HG03457 (cell line): Measurements from ENCODE around the gene DOCK10.

ENCODE experiments used
- ATAC-seq: cut with Tn5 transposase; IDR thresholded peaks from one replicate; pipeline ENCODE4 v1.9.1; 2021; ENCODE audit warnings: moderate number of reproducible peaks; ENCODE audit not compliant: unreplicated experiment

The DOCK10 gene

GRCh38 chr2:224982910-224983711 lies 59.2 kb downstream of the DOCK10 start:
- ATAC-seq, result peak; percentile 76

- ATAC-seq, result no peak
Observed at GRCh38 chr2:224982226-224982625, 60.0 kb downstream of the DOCK10 start.

GRCh38 chr2:224976629-224977525 lies 65.4 kb downstream of the DOCK10 start:
- peak; percentile 40 for ATAC-seq

- no peak for ATAC-seq
Observed at GRCh38 chr2:224975761-224976160, 66.5 kb downstream of the DOCK10 start.

- peak; percentile 33 for ATAC-seq
Observed at GRCh38 chr2:224973112-224974016, 68.9 kb downstream of the DOCK10 start.

- no peak for ATAC-seq
Observed at GRCh38 chr2:224971214-224971613, 71.1 kb downstream of the DOCK10 start.

- no peak for ATAC-seq
Observed at GRCh38 chr2:224970311-224970710, 72.0 kb downstream of the DOCK10 start.

GRCh38 chr2:224969633-224970260 lies 72.5 kb downstream of the DOCK10 start:
- ATAC-seq, result no peak

GRCh38 chr2:224969095-224969494 lies 73.2 kb downstream of the DOCK10 start:
- ATAC-seq, result no peak

- ATAC-seq, result no peak
Observed at GRCh38 chr2:224968051-224968450, 74.2 kb downstream of the DOCK10 start.

GRCh38 chr2:224966613-224967012 lies 75.7 kb downstream of the DOCK10 start:
- ATAC-seq, result no peak

GRCh38 chr2:224959556-224959955 lies 82.7 kb downstream of the DOCK10 start:
- no peak for ATAC-seq

GRCh38 chr2:224958873-224959272 lies 83.4 kb downstream of the DOCK10 start:
- ATAC-seq, result no peak

- ATAC-seq, result no peak
Observed at GRCh38 chr2:224958462-224958857, 83.8 kb downstream of the DOCK10 start.

- peak; percentile 89 for ATAC-seq
Observed at GRCh38 chr2:224957540-224958461, 84.5 kb downstream of the DOCK10 start.

- no peak for ATAC-seq
Observed at GRCh38 chr2:224956706-224957105, 85.6 kb downstream of the DOCK10 start.

- no peak for ATAC-seq
Observed at GRCh38 chr2:224954980-224955379, 87.3 kb downstream of the DOCK10 start.

- peak; percentile 45 for ATAC-seq
Observed at GRCh38 chr2:224952936-224953657, 89.2 kb downstream of the DOCK10 start.
